SK-N-SH treated with all-trans-retinoic acid at 6 μM for 48 hours (cell line): ENCODE measurements around the gene RAD51C.
A peak's percentile ranks its signal among the peaks of the same experiment; 100 is the strongest.

Experiments
- ATAC-seq: fragments of 200-7000 bp; cut with Tn5 transposase; 3 replicates; pipeline ENCODE4 v1.9.1; 2020; ENCODE audit warnings: mild to moderate bottlenecking, moderate library complexity
- ARNTL ChIP-seq: fragments of 450-650 bp; formaldehyde crosslinking; IDR thresholded peaks from 2 replicates; pipeline ENCODE4 v1.5.0; 2020; ENCODE audit warnings: low read depth, mild to moderate bottlenecking, moderate library complexity, borderline replicate concordance
- BACH2 ChIP-seq: fragments of 250-450 bp; sonication (Bioruptor Pico); IDR thresholded peaks from 2 replicates; pipeline ENCODE4 v1.9.0; 2021; ENCODE audit warnings: mild to moderate bottlenecking, borderline replicate concordance
- CSDC2 ChIP-seq: fragments of 250-450 bp; sonication (Bioruptor Pico); IDR thresholded peaks from 2 replicates; pipeline ENCODE4 v1.5.0; 2020; ENCODE audit warnings: mild to moderate bottlenecking, moderate library complexity
- CSRNP3 ChIP-seq: fragments of 250-450 bp; sonication (Bioruptor Pico); IDR thresholded peaks from 2 replicates; pipeline ENCODE4 v1.5.1; 2021; ENCODE audit warnings: mild to moderate bottlenecking, moderate library complexity
- ESRRG ChIP-seq: fragments of 250-450 bp; sonication (Bioruptor Pico); IDR thresholded peaks from 2 replicates; pipeline ENCODE4 v1.6.1; 2021; ENCODE audit warnings: mild to moderate bottlenecking
- GLIS3 ChIP-seq: fragments of 250-450 bp; sonication (Bioruptor Pico); IDR thresholded peaks from 2 replicates; pipeline ENCODE4 v1.5.0; 2020; ENCODE audit warnings: mild to moderate bottlenecking, moderate library complexity
- ISL1 ChIP-seq: fragments of 250-450 bp; sonication (Bioruptor Pico); IDR thresholded peaks from 2 replicates; pipeline ENCODE4 v2.1.2; 2022; ENCODE audit warnings: mild to moderate bottlenecking, moderate library complexity
- OSR1 ChIP-seq: fragments of 250-450 bp; sonication (Bioruptor Pico); IDR thresholded peaks from 2 replicates; pipeline ENCODE4 v1.8.0; 2022; ENCODE audit warnings: moderate library complexity, mild to moderate bottlenecking, inconsistent platforms
- PATZ1 ChIP-seq: fragments of 250-450 bp; sonication (Bioruptor Pico); IDR thresholded peaks from 2 replicates; pipeline ENCODE4 v1.8.0; 2020; ENCODE audit warnings: mild to moderate bottlenecking, moderate library complexity, borderline replicate concordance
- PPARA ChIP-seq: fragments of 250-450 bp; sonication (Bioruptor Pico); IDR thresholded peaks from 2 replicates; pipeline ENCODE4 v1.5.0; 2020; ENCODE audit warnings: mild to moderate bottlenecking, borderline replicate concordance
- RARB ChIP-seq: fragments of 250-450 bp; sonication (Bioruptor Pico); IDR thresholded peaks from 2 replicates; pipeline ENCODE4 v1.8.0; 2021; ENCODE audit warnings: mild to moderate bottlenecking, moderate library complexity
- SNAI2 ChIP-seq: fragments of 250-450 bp; sonication (Bioruptor Pico); IDR thresholded peaks from 2 replicates; pipeline ENCODE4 v1.5.0; 2020; ENCODE audit warnings: mild to moderate bottlenecking, moderate library complexity
- TCF4 ChIP-seq: fragments of 250-450 bp; sonication (Bioruptor Pico); IDR thresholded peaks from 2 replicates; pipeline ENCODE4 v1.8.0; 2021; ENCODE audit warnings: mild to moderate bottlenecking, moderate library complexity, borderline replicate concordance
- TOX ChIP-seq: fragments of 250-450 bp; sonication (Bioruptor Pico); IDR thresholded peaks from 2 replicates; pipeline ENCODE4 v1.8.0; 2021; ENCODE audit warnings: mild to moderate bottlenecking, moderate library complexity, borderline replicate concordance
- ZC3H10 ChIP-seq: fragments of 250-450 bp; sonication (Bioruptor Pico); IDR thresholded peaks from 2 replicates; pipeline ENCODE4 v1.5.1; 2021; ENCODE audit warnings: mild to moderate bottlenecking, moderate library complexity
- ZFP3 ChIP-seq: fragments of 250-450 bp; sonication (Bioruptor Pico); IDR thresholded peaks from 2 replicates; pipeline ENCODE4 v1.5.0; 2020; ENCODE audit warnings: mild to moderate bottlenecking, moderate library complexity
- ZFP30 ChIP-seq: fragments of 450-650 bp; formaldehyde crosslinking; IDR thresholded peaks from 2 replicates; pipeline ENCODE4 v1.5.0; 2022; ENCODE audit warnings: mild to moderate bottlenecking, moderate library complexity
- ZNF565 ChIP-seq: fragments of 450-650 bp; formaldehyde crosslinking; conservative IDR thresholded peaks from 2 replicates; pipeline ENCODE4 v1.5.0; 2020; ENCODE audit warnings: low read depth, mild to moderate bottlenecking, moderate library complexity
- ZNF70 ChIP-seq: fragments of 450-650 bp; formaldehyde crosslinking; IDR thresholded peaks from 2 replicates; pipeline ENCODE4 v1.5.0; 2020; ENCODE audit warnings: mild to moderate bottlenecking, moderate library complexity
- ZNF8 ChIP-seq: fragments of 450-650 bp; formaldehyde crosslinking; IDR thresholded peaks from 2 replicates; pipeline ENCODE4 v1.5.0; 2020; ENCODE audit warnings: mild to moderate bottlenecking, moderate library complexity
- TF ChIP-seq, protein P1 (sequence below): fragments of 250-450 bp; sonication (Bioruptor Pico); IDR thresholded peaks from 2 replicates; pipeline ENCODE4 v1.8.0; 2021; ENCODE audit warnings: low read depth, mild to moderate bottlenecking, moderate library complexity, borderline replicate concordance
- TF ChIP-seq, protein P2 (sequence below): fragments of 250-450 bp; sonication (Bioruptor Pico); IDR thresholded peaks from 2 replicates; pipeline ENCODE4 v1.5.1; 2020; ENCODE audit warnings: low read depth, mild to moderate bottlenecking, moderate library complexity
- TF ChIP-seq, protein P3 (sequence below): fragments of 250-450 bp; sonication (Bioruptor Pico); IDR thresholded peaks from 2 replicates; pipeline ENCODE4 v1.5.0; 2020; ENCODE audit warnings: mild to moderate bottlenecking, moderate library complexity

RAD51C gene

DNA sequence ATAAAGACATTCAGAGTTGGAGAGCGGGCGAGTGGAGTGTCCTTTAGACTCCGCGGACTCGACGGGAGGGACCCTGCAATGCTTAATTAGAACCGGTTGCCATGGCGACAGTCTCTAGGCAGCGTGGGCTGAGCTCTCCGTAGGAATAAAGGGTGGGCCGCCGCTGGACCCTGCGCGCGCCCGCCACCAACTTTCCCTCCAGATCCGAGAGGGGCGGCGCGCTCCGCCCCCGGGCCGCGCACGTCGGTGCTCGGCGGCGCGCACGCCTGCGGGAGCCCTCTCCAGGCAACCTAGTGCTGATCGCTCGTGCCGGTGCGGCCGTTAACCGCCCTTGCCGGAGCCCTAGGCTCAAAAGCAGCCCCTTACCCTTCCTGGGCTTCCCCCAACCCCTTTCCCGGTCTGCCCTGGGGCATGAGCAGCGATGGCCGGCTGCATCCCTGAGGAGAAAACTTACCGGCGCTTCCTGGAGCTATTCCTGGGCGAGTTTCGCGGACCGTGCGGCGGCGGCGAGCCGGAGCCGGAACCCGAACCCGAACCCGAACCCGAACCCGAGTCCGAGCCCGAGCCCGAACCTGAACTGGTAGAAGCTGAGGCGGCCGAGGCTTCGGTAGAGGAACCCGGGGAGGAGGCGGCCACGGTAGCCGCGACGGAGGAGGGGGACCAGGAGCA, 63.3 kb downstream of the RAD51C start, which contains the start of gene PPM1E:
TSS of gene PPM1E (plus strand) at position 278 of the 669 bp plus-strand sequence.
- peak; percentile 83 for ATAC-seq
- TF ChIP-seq ZNF70 (CRISPR knock-in tag) = peak; percentile 48; the same call in 1 of the 2 replicates
- no peak for TF ChIP-seq PATZ1 (CRISPR knock-in tag)
- 0 out of 2 replicates have a peak, but pooled peaks have one; percentile 21 for TF ChIP-seq BACH2 (CRISPR knock-in tag)
- TF ChIP-seq, protein P1, sequence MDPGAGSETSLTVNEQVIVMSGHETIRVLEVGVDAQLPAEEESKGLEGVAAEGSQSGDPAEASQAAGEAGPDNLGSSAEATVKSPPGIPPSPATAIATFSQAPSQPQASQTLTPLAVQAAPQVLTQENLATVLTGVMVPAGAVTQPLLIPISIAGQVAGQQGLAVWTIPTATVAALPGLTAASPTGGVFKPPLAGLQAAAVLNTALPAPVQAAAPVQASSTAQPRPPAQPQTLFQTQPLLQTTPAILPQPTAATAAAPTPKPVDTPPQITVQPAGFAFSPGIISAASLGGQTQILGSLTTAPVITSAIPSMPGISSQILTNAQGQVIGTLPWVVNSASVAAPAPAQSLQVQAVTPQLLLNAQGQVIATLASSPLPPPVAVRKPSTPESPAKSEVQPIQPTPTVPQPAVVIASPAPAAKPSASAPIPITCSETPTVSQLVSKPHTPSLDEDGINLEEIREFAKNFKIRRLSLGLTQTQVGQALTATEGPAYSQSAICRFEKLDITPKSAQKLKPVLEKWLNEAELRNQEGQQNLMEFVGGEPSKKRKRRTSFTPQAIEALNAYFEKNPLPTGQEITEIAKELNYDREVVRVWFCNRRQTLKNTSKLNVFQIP (CRISPR knock-in tag) = no peak
- no peak for TF ChIP-seq ZC3H10 (CRISPR knock-in tag)
- TF ChIP-seq ZNF8 (CRISPR knock-in tag) = no peak
- no peak for TF ChIP-seq GLIS3
- TF ChIP-seq TCF4 = no peak
- TF ChIP-seq, protein P2, sequence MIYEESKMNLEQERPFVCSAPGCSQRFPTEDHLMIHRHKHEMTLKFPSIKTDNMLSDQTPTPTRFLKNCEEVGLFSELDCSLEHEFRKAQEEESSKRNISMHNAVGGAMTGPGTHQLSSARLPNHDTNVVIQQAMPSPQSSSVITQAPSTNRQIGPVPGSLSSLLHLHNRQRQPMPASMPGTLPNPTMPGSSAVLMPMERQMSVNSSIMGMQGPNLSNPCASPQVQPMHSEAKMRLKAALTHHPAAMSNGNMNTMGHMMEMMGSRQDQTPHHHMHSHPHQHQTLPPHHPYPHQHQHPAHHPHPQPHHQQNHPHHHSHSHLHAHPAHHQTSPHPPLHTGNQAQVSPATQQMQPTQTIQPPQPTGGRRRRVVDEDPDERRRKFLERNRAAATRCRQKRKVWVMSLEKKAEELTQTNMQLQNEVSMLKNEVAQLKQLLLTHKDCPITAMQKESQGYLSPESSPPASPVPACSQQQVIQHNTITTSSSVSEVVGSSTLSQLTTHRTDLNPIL = no peak
- TF ChIP-seq ZNF565 (CRISPR knock-in tag) = peak; percentile 93
- TF ChIP-seq, protein P3, sequence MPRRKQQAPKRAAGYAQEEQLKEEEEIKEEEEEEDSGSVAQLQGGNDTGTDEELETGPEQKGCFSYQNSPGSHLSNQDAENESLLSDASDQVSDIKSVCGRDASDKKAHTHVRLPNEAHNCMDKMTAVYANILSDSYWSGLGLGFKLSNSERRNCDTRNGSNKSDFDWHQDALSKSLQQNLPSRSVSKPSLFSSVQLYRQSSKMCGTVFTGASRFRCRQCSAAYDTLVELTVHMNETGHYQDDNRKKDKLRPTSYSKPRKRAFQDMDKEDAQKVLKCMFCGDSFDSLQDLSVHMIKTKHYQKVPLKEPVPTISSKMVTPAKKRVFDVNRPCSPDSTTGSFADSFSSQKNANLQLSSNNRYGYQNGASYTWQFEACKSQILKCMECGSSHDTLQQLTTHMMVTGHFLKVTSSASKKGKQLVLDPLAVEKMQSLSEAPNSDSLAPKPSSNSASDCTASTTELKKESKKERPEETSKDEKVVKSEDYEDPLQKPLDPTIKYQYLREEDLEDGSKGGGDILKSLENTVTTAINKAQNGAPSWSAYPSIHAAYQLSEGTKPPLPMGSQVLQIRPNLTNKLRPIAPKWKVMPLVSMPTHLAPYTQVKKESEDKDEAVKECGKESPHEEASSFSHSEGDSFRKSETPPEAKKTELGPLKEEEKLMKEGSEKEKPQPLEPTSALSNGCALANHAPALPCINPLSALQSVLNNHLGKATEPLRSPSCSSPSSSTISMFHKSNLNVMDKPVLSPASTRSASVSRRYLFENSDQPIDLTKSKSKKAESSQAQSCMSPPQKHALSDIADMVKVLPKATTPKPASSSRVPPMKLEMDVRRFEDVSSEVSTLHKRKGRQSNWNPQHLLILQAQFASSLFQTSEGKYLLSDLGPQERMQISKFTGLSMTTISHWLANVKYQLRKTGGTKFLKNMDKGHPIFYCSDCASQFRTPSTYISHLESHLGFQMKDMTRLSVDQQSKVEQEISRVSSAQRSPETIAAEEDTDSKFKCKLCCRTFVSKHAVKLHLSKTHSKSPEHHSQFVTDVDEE = peak; percentile 98
- TF ChIP-seq RARB (CRISPR knock-in tag) = no peak
- no peak for TF ChIP-seq TOX
- TF ChIP-seq OSR1 = no peak
- TF ChIP-seq ESRRG (CRISPR knock-in tag) = no peak
- peak; percentile 50; the same call in 1 of the 2 replicates for TF ChIP-seq ISL1
- TF ChIP-seq ARNTL (CRISPR knock-in tag) = no peak
- peak; percentile 72; the same call in 1 of the 2 replicates for TF ChIP-seq ZFP3 (CRISPR knock-in tag)
- no peak; the same call in 1 of the 2 replicates for TF ChIP-seq ZFP30
- TF ChIP-seq CSRNP3 = no peak
- TF ChIP-seq CSDC2 (CRISPR knock-in tag) = peak; percentile 91
- TF ChIP-seq SNAI2 = peak; percentile 97; the same call in 1 of the 2 replicates
- TF ChIP-seq PPARA = peak; percentile 90; the same call in 1 of the 2 replicates

DNA sequence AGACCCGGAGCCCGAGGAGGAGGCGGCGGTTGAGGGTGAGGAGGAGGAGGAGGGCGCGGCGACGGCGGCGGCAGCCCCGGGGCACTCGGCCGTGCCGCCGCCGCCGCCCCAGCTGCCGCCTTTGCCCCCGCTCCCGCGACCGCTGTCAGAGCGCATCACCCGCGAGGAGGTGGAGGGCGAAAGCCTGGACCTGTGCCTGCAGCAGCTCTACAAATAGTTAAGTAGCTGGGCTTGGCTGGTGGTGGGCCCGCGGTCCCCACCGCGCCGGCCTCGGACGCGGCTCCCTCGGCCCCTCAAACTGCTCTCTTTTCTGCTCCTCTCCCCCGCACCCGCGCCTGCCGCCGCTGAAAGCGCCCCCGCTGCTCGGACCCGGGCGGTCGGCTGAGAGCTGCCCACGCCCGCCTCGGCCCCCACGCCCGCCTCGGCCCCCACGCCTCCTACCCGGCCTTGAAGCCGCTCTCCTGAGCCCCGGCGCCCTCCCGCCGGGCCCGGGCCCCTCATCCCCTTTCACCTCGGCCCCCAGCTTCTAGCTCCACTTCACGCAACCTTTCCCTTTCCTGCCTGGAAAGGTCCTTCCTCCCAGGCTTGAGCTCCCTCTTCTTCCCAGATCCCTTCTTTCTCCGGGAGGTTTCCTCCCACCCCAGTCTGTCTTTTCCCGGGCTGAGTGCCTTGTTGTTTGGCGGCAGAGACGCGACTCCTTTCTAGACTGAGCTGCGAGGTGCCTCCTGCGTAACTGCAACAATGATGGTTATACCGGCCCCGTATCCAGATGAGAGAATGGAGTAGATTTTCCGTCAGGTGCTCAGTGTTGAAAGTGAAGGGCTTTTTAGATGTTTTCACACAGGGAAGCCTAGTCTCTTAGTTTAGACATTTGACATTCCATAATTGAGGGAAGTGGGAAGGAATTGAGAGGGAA, 64.1 kb downstream of the RAD51C start:
- ATAC-seq = peak; percentile 60
- TF ChIP-seq ZC3H10 (CRISPR knock-in tag) (no peak), ARNTL (CRISPR knock-in tag) (no peak), TCF4 (no peak), ISL1 (peak; percentile 10; the same call in 1 of the 2 replicates), ZNF565 (CRISPR knock-in tag) (no peak), ZFP3 (CRISPR knock-in tag) (0 out of 2 replicates have a peak, but pooled peaks have one; percentile 19), OSR1 (no peak)
- TF ChIP-seq, protein P3 = 0 out of 2 replicates have a peak, but pooled peaks have one; percentile 8
- TF ChIP-seq, protein P1 (CRISPR knock-in tag) = no peak
